Stimulated activated CD4-positive, alpha-beta T cell treated with anti-CD3 and anti-CD28 coated beads, TNF-alpha, amount 100 ng/mL, for 4 hours (primary cell): ENCODE data around the gene FUCA1.

Source experiments
- DNase-seq, 3 experiments: peaks; one replicate each; pipeline ENCODE4 v3.0.0-alpha.2; 2020; ENCODE audit warnings: low read depth in 3 of 3

FUCA1 gene

DNA sequence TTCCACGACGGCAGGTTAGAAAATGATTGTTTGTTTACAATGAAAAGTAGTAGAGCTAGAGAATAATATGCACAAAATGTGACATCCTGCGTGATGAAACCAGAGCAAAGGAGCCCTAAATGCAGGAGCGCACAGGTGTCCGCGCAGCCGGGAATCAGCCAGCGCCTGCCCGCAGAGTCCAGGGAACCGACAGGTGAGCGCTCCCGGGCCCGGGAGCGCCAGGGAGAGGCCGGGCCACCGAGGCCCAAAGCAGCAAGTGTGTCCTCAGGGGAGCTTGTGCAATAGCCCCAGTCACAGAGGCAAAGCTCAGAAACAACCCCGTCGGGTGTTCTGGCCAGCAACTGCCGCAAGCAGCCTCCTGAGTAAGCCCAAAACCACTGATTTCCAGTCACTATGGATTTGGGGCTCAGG lies 66.7 kb downstream of the FUCA1 start:
- DNase-seq = no peak

DNA sequence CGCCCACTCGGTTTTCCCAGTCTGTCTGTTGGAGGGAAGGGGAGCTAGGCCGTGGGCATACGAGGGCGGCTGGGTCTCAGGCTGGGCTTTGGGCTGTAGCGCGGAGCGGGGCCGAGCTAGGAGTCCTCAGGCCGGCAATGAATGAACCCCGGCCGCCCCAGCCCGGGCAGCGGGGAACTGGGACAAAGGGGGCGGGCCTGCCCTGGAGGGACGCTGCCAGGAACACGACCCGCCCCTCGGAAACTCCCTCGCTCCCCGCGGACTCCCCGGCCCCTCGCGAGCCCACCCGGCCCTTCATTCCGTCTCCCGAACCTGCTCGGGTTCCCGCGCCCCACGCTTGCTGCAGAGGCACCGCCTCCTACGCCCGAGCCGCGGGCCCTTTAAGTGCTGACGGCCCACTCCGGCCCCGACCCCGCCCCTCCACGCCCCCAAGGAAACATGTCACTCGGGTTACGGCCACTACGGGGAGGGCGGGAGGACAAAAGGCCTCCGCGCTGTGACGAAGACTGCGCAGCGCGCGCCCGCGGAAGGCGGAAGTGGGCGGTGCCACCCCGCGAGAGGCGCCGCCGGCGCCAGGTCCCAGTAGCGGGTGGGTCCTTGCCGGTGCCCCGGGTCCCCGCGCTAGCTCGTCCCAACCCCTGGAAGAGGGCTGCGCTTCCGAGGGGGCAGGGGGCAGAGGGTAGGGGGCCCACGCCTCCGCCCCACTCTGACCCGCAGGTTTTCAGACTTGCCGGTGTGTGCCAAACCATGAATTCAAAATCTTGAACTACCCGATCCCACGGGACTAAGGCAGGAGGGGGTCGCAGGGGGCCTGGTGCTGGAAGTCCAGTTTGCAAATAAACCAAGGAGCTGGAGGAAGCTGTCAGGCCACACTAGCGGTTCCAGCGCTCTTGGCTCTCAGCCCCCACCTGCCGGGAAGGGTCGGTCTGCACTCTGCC lies 67.4 kb downstream of the FUCA1 start, which contains the start of gene GALE:
Gene GALE (minus strand): TSS at position 355 of the 938 bp plus-strand sequence. CDS start 1,747 bp downstream, outside the sequence.
- peak; percentile 96 to 98 (median 97) for DNase-seq

DNA sequence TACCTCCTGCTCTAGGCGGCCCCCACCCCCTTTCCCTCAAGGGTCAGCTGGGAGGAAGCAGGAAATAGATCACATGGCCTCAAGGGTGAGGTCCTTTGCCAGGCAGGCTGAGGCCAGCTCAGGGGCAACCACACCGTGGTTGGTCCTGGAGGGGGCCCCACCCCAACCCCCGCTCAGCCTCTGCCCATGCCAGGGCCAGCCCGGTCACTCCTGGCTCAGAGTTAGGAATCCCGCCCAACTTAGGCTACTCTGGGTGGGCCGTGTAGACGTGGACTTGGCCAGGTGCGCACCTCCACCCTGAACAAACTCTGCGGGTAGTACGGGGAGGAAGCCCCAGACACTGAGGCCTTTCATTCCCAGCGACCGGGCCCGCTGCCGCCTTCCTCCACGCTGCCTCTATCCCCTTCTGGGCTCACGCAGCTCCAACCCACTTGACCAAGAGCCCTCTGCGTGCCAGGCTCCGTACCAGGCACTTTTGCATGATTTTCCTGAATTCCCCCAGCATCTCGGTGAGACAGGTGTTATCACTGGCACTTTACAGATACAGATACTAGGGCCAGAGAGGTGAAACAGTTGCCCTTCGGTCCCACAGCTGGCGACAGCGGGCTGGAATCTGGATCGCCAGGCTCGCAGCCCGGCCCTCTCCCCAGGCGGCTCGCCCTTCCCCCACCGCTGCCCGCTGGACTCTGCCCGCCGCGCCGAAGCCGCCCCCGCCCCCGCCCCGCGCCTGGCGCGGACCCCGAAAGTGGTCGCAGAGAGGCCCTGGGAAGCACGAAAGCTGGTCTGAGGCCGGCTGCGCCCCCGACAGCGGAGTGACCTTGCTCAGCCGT lies 68.3 kb downstream of the FUCA1 start:
- no peak for DNase-seq

DNA sequence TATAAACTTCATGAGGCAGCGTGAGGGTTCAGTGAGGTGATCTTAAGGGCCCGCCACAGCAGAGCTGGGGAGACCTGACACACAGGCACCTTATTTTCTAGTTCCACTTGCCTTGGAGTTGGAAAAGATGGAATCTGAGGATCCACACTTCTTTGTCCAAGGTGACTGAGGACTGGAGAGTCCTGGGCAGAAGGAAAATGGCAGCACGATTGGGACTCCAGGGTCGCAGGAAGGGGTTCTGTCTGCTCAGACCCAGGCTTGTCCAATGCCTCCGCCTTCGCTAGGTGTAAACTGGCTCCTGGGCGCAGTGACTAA lies 68.9 kb downstream of the FUCA1 start:
- no peak for DNase-seq

DNA sequence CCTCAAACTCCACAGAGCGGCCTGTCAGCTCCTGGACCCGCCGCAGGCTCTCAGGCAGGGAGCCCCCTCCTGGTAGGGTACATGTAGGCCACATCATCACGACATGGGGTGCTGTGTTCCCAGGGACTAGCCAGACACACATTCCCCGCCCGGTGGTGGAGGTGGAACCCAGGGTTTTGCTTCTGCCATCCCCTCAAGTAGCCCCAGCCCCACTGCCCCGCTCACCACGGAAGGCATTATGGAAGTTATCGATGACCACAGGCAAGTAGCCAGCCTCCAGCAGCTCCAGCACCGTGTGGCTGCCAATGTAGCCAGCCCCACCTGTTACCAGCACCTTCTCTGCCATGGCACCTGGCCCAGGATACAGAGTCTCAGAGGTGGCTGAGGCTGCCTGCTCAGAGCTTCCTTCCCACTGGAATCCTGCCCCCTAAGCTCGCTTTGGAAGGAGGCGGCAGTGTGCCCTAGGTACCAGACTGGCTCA lies 69.4 kb downstream of the FUCA1 start:
- no peak for DNase-seq

DNA sequence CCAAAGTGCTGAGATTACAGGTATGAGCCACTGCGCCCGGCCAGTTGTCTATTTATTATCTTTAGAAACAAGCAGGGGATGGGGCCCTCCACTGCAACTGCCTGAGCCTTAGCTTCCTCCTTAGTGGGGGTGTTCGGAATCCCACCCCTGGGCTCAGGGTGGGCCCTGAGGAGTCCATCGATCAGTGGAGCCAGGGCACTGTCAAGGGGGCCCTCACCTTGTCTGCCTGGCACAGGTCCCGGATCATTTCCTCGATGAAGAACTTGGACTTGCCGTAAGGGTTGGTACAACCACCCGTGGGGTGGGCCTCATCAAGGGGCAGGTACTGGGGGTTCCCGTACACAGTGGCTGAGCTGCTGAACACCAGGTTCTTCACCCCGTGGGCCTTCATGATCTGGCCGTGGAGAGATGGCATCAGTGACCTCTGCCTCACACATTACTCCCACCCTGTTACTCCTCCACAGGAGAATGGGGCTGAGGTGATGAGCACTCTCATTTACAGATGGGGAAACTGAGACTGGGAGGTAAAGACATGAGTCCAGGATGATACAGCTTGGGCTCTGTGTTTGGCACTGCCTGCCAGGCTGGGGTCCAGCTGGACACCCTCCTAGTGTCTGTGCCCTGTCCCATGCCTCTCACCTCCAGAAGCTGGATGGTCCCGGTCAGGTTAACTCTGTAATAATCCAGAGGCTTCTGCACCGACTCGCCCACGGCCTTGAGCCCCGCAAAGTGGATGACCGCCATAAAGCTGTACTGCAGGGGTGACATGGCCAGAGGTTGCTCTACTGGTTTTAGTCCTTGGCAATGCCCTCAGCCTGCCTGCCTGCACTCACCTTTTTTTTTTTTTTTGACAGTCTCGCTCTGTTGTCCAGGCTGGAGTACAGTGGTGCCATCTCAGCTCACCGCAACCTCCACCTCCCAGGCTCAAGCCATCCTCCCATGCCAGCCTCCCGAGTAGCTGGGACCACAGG lies 70.3 kb downstream of the FUCA1 start:
- DNase-seq = no peak

DNA sequence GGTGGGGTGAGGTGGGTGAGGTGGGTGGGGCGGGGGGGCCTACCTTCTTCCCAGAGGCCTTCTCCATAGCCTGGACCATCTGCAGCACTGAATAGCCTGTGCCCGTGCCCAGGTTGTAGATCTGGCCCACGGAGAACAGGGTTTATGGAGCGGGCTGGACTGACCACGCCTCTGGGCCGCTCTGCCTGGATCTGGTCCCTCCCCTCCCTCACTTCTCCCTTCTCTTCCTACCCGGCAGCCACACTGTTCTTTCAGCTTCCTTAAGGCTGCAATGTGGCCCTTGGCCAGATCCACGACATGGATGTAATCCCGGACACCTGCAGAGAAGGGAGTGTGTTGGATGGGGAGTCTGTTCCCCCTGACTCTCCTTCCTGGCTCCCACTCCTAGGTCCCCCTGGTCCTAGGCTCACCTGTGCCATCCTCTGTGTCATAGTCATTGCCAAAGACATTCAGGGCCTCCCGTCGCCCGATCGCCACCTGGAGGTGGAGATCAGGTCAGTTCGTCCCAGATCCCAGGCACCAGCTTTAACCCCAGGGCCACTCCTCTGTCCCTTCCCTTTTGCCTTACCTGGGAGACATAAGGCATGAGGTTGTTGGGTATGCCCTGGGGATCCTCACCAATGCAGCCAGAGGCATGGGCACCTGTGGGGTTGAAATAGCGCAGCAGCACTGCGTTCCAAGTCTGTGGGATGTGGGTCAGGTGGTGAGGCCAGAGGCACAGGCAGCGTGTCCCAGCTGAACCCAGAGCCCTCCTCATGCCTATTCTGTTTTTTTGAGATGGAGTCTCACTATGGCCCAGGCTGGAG lies 71.4 kb downstream of the FUCA1 start:
- DNase-seq = no peak

DNA sequence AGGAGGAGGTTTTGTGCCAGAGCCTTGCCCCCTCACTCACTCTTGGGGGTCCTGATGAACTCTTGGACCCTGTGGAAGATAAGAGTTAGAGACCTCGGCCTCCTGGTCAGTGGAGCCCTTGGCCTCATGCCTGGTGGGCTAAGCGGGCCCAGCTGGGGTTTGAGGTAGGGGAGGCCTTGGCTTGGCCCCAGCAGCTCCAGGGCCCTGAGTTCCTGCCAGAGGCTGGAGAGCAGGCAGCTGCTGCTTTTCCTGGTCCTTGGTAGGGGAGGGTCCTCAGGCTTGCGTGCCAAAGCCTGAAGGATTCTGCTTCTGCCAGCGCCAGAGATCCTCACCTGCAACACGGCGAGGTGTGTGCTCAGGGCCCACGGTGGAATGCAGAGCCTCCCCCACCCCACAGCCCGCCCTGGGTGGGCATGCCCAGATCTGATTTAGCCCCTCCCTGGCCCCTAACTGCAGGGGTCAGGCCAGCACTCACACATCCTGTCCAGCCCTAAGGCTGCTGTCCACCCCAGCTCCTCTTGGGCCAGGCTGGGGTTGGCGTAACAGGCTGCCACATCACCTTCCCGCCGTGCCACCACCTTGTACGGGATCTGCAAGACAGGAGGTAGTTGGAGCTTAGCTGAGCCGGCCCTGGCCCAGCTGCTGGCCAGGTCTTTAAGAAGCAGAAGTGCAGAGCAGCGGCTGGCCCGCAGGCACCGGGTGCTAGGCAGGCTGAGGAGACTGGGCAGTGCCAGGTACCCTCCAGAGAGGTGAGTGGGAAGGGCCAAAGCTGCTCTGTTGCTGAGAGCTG lies 72.2 kb downstream of the FUCA1 start:
- no peak for DNase-seq
